ENCODE results near the gene MYO5C. TPM values are rescaled to one million over a fixed set of nuclear protein-coding genes. Genes with fewer than 3 reads are reported as not detected.

The MYO5C gene
- total and polyA plus RNA-seq, 2 of the 13 experiments (the other 11 are each of a cell fraction or from before 2014, with no cell fraction given), result 15.7 to 23.7 TPM

- Histone ChIP-seq H3K4me2 (ENCODE audit: low read depth, low read length) (peak overlapping the region; percentile 78), H2AFZ (ENCODE audit: low read length) (no peak overlapping the region), H3K79me2 (ENCODE audit: insufficient read depth, low read length) (no peaks in the 10 kb centered on the region), H3K9me3 (ENCODE audit: low read length) (no peaks in the 10 kb centered on the region), H3K36me3 (replicated peaks in 1 of 2; ENCODE audit: control insufficient read depth in 1 of 2, insufficient read depth in 2 of 2, low read length in 2 of 2) (no peaks in the 10 kb centered on the region), H4K20me1 (ENCODE audit: insufficient read depth, low read length) (no peaks in the 10 kb centered on the region), H3K27ac (ENCODE audit: extremely low read length, insufficient read depth, low read length) (no peak overlapping the region), H3K4me3 (replicated peaks in 1 of 3; ENCODE audit: insufficient read depth in 1 of 3, low read depth in 2 of 3, low read length in 3 of 3) (peak overlapping the region; percentile 66 to 80 (median 76)), H3K27me3 (ENCODE audit: control insufficient read depth in 1 of 2, insufficient read depth in 2 of 2, low read length in 2 of 2) (0 out of 5 replicates have a peak, but pooled peaks cover 0 to 4% of the 10 kb centered on the region in 2 experiments), H3K9ac (ENCODE audit: insufficient read depth, low read depth, low read length) (peak overlapping the region; percentile 68), H3K4me1 (ENCODE audit: insufficient read depth, low read length) (peaks cover 62% of the 10 kb centered on the region)
- BruUV-seq (replicated peaks), result TSS peak; percentile 72
- CTCF ChIA-PET (ENCODE audit: low intra/inter-chr PET ratio, low total read pairs), result no interaction called here
- no peak for FAIRE-seq
- intact Hi-C loops (cut with micrococcal nuclease; ENCODE audit: unreplicated experiment) (loop anchor here (10.0 kb wide), 1 partner anchor 554 kb away; no protein-coding TSS in a partner anchor), in situ Hi-C loops (cut with HindIII; ENCODE audit: extremely low pct_ligation_motif_present, low pct_unique_long_range_greater_than_20kb) (no loop called here)
- ATAC-seq, result peak; percentile 28
- 47% methylated on average over 16 of the region's 31 CpGs for WGBS (ENCODE audit: low lambda C conversion rate)
- POLR2A ChIA-PET, result interaction anchor here (1.4 to 2.4 kb wide), 6 partner anchors 9 to 553 kb away, joined by 3 to 10 read pairs (median 4); partner anchors contain the start of gene LEO1
- DNase-seq (ENCODE audit: low spot score), result no peak
- 0 out of 2 replicates have a peak, but pooled peaks have one; percentile 1 for TF ChIP-seq ELF3 (CRISPR knock-in tag; IDR thresholded peaks at IDR 0.05)
- no peak for TF ChIP-seq GZF1 (CRISPR knock-in tag; IDR thresholded peaks at IDR 0.05)
- no peak for TF ChIP-seq ZNF362 (CRISPR knock-in tag; IDR thresholded peaks at IDR 0.05; ENCODE audit: borderline replicate concordance)
- TF ChIP-seq ZNF512 (CRISPR knock-in tag; IDR thresholded peaks at IDR 0.05), result no peak
- TF ChIP-seq SMARCE1 (IDR thresholded peaks at IDR 0.05; ENCODE audit: borderline replicate concordance), result no peak
- TF ChIP-seq ZNF510 (CRISPR knock-in tag; IDR thresholded peaks at IDR 0.05; ENCODE audit: low read depth), result no peak
- no peak for TF ChIP-seq TAF15 (IDR thresholded peaks at IDR 0.05; ENCODE audit: low read depth, low read length, poor library complexity, severe bottlenecking)
- TF ChIP-seq ZNF280B (CRISPR knock-in tag; IDR thresholded peaks at IDR 0.05; ENCODE audit: borderline replicate concordance), result peak; percentile 6; the same call in 1 of the 2 replicates
- TF ChIP-seq ZNF577 (CRISPR knock-in tag; IDR thresholded peaks at IDR 0.05; ENCODE audit: borderline replicate concordance, low read depth), result no peak
- TF ChIP-seq ZKSCAN5 (CRISPR knock-in tag; IDR thresholded peaks at IDR 0.05), result no peak
- no peak; the same call in 1 of the 2 replicates for TF ChIP-seq HMG20A (CRISPR knock-in tag; IDR thresholded peaks at IDR 0.05; ENCODE audit: borderline replicate concordance)
- TF ChIP-seq ZNF724P (CRISPR knock-in tag; IDR thresholded peaks at IDR 0.05; ENCODE audit: borderline replicate concordance), result no peak
- no peak for TF ChIP-seq POLR2A (IDR thresholded peaks at IDR 0.05; ENCODE audit: insufficient read depth in 1 of 2, low read depth in 2 of 2, low read length in 2 of 2)
- TF ChIP-seq RNF2 (conservative IDR thresholded peaks at IDR 0.05; ENCODE audit: low read depth), result no peak
- TF ChIP-seq TFAP4 (IDR thresholded peaks at IDR 0.05; ENCODE audit: borderline replicate concordance, low read depth), result no peak
- TF ChIP-seq THAP11 (CRISPR knock-in tag; IDR thresholded peaks at IDR 0.05), result no peak
- 0 out of 2 replicates have a peak, but pooled peaks have one; percentile 35 for TF ChIP-seq ZNF124 (CRISPR knock-in tag; IDR thresholded peaks at IDR 0.05)
- TF ChIP-seq ZNF264 (CRISPR knock-in tag; IDR thresholded peaks at IDR 0.05), result no peak
- TF ChIP-seq ZNF230 (CRISPR knock-in tag; IDR thresholded peaks at IDR 0.05), result peak; percentile 71; the same call in 1 of the 2 replicates
- peak; percentile 4; the same call in 1 of the 2 replicates for TF ChIP-seq NFKB2 (CRISPR knock-in tag; IDR thresholded peaks at IDR 0.05; ENCODE audit: borderline replicate concordance)
Measured at GRCh38 chr15:52180196-52180835, 115.3 kb downstream of the MYO5C start.
